HG02759 (cell line): ENCODE results near the gene NDUFC1.
A peak's percentile ranks its signal among the peaks of the same experiment; 100 is the strongest.

ENCODE experiments used
- ATAC-seq: cut with Tn5 transposase; IDR thresholded peaks from one replicate; pipeline ENCODE4 v1.9.1; 2021; ENCODE audit warnings: mild to moderate bottlenecking, moderate library complexity; ENCODE audit not compliant: unreplicated experiment

Gene NDUFC1

GRCh38 chr4:139300431-139301112 lies 1.7 kb downstream of the NDUFC1 start:
- peak; percentile 10 for ATAC-seq

GRCh38 chr4:139299536-139299935 lies 2.7 kb downstream of the NDUFC1 start:
- ATAC-seq, result no peak

- no peak for ATAC-seq
Observed at GRCh38 chr4:139297001-139297410, 5.3 kb downstream of the NDUFC1 start.

- ATAC-seq, result peak; percentile 2
Observed at GRCh38 chr4:139295942-139296299, 6.4 kb downstream of the NDUFC1 start.

GRCh38 chr4:139295206-139295941 lies 6.9 kb downstream of the NDUFC1 start:
- ATAC-seq, result peak; percentile 92

GRCh38 chr4:139286186-139286698 lies 16.0 kb downstream of the NDUFC1 start:
- ATAC-seq, result no peak

GRCh38 chr4:139282721-139283075 lies 19.6 kb downstream of the NDUFC1 start:
- ATAC-seq, result no peak

- no peak for ATAC-seq
Observed at GRCh38 chr4:139282065-139282720, 20.1 kb downstream of the NDUFC1 start.

- ATAC-seq, result peak; percentile 79
Observed at GRCh38 chr4:139279760-139280620, 22.3 kb downstream of the NDUFC1 start, which contains the start of gene MGARP. MGARP (minus strand) TSS chr4:139280225; CDS start chr4:139280158, 67 bp downstream.

- ATAC-seq, result no peak
Observed at GRCh38 chr4:139278912-139279759, 23.1 kb downstream of the NDUFC1 start.

- no peak for ATAC-seq
Observed at GRCh38 chr4:139278485-139278884, 23.8 kb downstream of the NDUFC1 start.

GRCh38 chr4:139275281-139275735 lies 27.0 kb downstream of the NDUFC1 start:
- no peak for ATAC-seq

GRCh38 chr4:139274790-139275189 lies 27.5 kb downstream of the NDUFC1 start:
- no peak for ATAC-seq

- no peak for ATAC-seq
Observed at GRCh38 chr4:139273835-139274234, 28.4 kb downstream of the NDUFC1 start.

- ATAC-seq, result no peak
Observed at GRCh38 chr4:139267301-139267700, 35.0 kb downstream of the NDUFC1 start.

GRCh38 chr4:139266583-139267257 lies 35.6 kb downstream of the NDUFC1 start:
- ATAC-seq, result peak; percentile 96

- no peak for ATAC-seq
Observed at GRCh38 chr4:139266208-139266582, 36.1 kb downstream of the NDUFC1 start.

GRCh38 chr4:139265654-139266053 lies 36.6 kb downstream of the NDUFC1 start:
- ATAC-seq, result no peak

- ATAC-seq, result no peak
Observed at GRCh38 chr4:139256349-139256748, 45.9 kb downstream of the NDUFC1 start.
